IMR-90 (cell line): ENCODE results near the gene DKK2. TPM values are rescaled to one million over a fixed set of nuclear protein-coding genes. Genes with fewer than 3 reads are reported as not detected.

Source experiments
- ATAC-seq: fragments of 200-7000 bp; cut with Tn5 transposase; 2 replicates; pipeline ENCODE4 v1.9.1; 2020; ENCODE audit warnings: low read depth, mild to moderate bottlenecking, moderate library complexity
- Bru-seq: library from RNA; stranded (reverse); fragments of 400-500 nt; gene quantifications from one replicate; lab custom pipeline; 2021; lab: Mats Ljungman, UMichigan
- BruChase-seq, 2 experiments: library from RNA; stranded (reverse); fragments of 400-500 nt; gene quantifications; one replicate each; lab custom pipeline; 2021; lab: Mats Ljungman, UMichigan
- BruUV-seq: library from RNA; stranded (reverse); fragments of 400-500 nt; replicated peaks from 2 replicates; lab custom pipeline; 2021; lab: Mats Ljungman, UMichigan
- CTCF ChIA-PET: fragments of 300-600 bp; formaldehyde crosslinking; extraction: SDS; loops from one replicate; lab custom pipeline; 2021; ENCODE audit warnings: antibody characterized with exemption; lab: Yijun Ruan, JAX
- POLR2A ChIA-PET: fragments of 300-600 bp; sonication (Branson Sonifier 250); formaldehyde crosslinking; loops from one replicate; lab custom pipeline; 2022; ENCODE audit warnings: antibody characterized with exemption; ENCODE audit not compliant: unreplicated experiment; lab: Charles Lee
- DNase-seq: peaks from one replicate; pipeline ENCODE4 v3.0.0; 2013
- H2AFZ ChIP-seq: replicated peaks from 2 replicates; pipeline ENCODE3; 2013; ENCODE audit warnings: low read length, mild to moderate bottlenecking; ENCODE audit not compliant: poor library complexity
- H2AK5ac ChIP-seq: 2 replicates; pipeline ENCODE4 v1.6.1; 2013; ENCODE audit warnings: low read depth, low read length, inconsistent platforms
- H2AK9ac ChIP-seq: replicated peaks from 2 replicates; pipeline ENCODE3; 2013; ENCODE audit warnings: mild to moderate bottlenecking, low read depth, low read length, moderate library complexity; ENCODE audit not compliant: poor library complexity
- H2BK120ac ChIP-seq: 2 replicates; pipeline ENCODE4 v1.6.1; 2013; ENCODE audit warnings: low read depth, low read length, inconsistent platforms
- H2BK15ac ChIP-seq: 3 replicates; pipeline ENCODE4 v1.6.1; 2013; ENCODE audit warnings: low read depth, low read length, inconsistent platforms
- H2BK20ac ChIP-seq: 2 replicates; pipeline ENCODE4 v1.6.1; 2013; ENCODE audit warnings: low read depth, mild to moderate bottlenecking, inconsistent platforms, low read length, moderate library complexity
- H2BK5ac ChIP-seq: 2 replicates; pipeline ENCODE4 v1.6.1; 2013; ENCODE audit warnings: mild to moderate bottlenecking, low read depth, low read length, inconsistent platforms; ENCODE audit not compliant: poor library complexity, severe bottlenecking
- H3K14ac ChIP-seq: replicated peaks from 2 replicates; pipeline ENCODE4 v1.6.1; 2013; ENCODE audit warnings: low read depth, low read length, inconsistent platforms
- H3K18ac ChIP-seq: 2 replicates; pipeline ENCODE4 v1.6.1; 2013; ENCODE audit warnings: low read depth, low read length, control low read depth
- H3K23ac ChIP-seq: 2 replicates; pipeline ENCODE4 v1.6.1; 2013; ENCODE audit warnings: low read depth, low read length, inconsistent platforms
- H3K27ac ChIP-seq: 2 replicates; pipeline ENCODE4 v1.5.1; 2013; ENCODE audit warnings: mild to moderate bottlenecking, control low read depth, low read length; ENCODE audit not compliant: insufficient read depth
- H3K27me3 ChIP-seq: 2 replicates; pipeline ENCODE4 v1.6.1; 2013; ENCODE audit warnings: low read length; ENCODE audit not compliant: control insufficient read depth, insufficient read depth
- H3K36me3 ChIP-seq: 2 replicates; pipeline ENCODE4 v1.6.1; 2013; ENCODE audit warnings: low read length, mixed read lengths; ENCODE audit not compliant: control insufficient read depth, insufficient read depth
- H3K4ac ChIP-seq: 2 replicates; pipeline ENCODE4 v1.6.1; 2013; ENCODE audit warnings: low read depth, low read length, inconsistent platforms
- H3K4me1 ChIP-seq: 2 replicates; pipeline ENCODE4 v1.6.1; 2013; ENCODE audit warnings: low read length, mixed read lengths; ENCODE audit not compliant: control insufficient read depth, insufficient read depth
- H3K4me2 ChIP-seq: 2 replicates; pipeline ENCODE4 v1.6.1; 2013; ENCODE audit warnings: low read depth, mild to moderate bottlenecking, control low read depth, low read length, moderate library complexity
- H3K4me3 ChIP-seq: 2 replicates; pipeline ENCODE4 v1.5.1; 2013; ENCODE audit warnings: low read depth, mild to moderate bottlenecking, control low read depth, low read length, moderate library complexity; ENCODE audit not compliant: insufficient read depth
- H3K56ac ChIP-seq: 2 replicates; pipeline ENCODE4 v1.6.1; 2013; ENCODE audit warnings: low read length, inconsistent platforms; ENCODE audit not compliant: insufficient read depth; ENCODE audit errors: extremely low read depth
- H3K79me1 ChIP-seq, 2 experiments: 2 replicates each; pipeline ENCODE4 v1.6.1; 2013; ENCODE audit warnings: low read length in 2 of 2, inconsistent platforms in 1 of 2, low read depth in 1 of 2
- H3K9ac ChIP-seq: 2 replicates; pipeline ENCODE4 v1.6.1; 2013; ENCODE audit warnings: low read depth, low read length, control low read depth
- H3K9me1 ChIP-seq: 2 replicates; pipeline ENCODE4 v1.6.1; 2013; ENCODE audit warnings: low read length, inconsistent platforms; ENCODE audit not compliant: insufficient read depth
- H3K9me3 ChIP-seq: 2 replicates; pipeline ENCODE4 v1.6.1; 2013; ENCODE audit warnings: low read length; ENCODE audit not compliant: control insufficient read depth, insufficient read depth
- H4K20me1 ChIP-seq: 2 replicates; pipeline ENCODE4 v1.6.1; 2013; ENCODE audit warnings: low read length, inconsistent platforms; ENCODE audit not compliant: insufficient read depth
- H4K5ac ChIP-seq: 2 replicates; pipeline ENCODE4 v1.6.1; 2013; ENCODE audit warnings: mild to moderate bottlenecking, low read depth, low read length, control low read depth
- H4K8ac ChIP-seq, 2 experiments: 2 replicates each; pipeline ENCODE4 v1.6.1; 2013; ENCODE audit warnings: low read depth in 2 of 2, low read length in 2 of 2, control low read depth in 1 of 2, inconsistent platforms in 1 of 2
- H4K91ac ChIP-seq: 2 replicates; pipeline ENCODE4 v1.6.1; 2013; ENCODE audit warnings: low read depth, low read length, inconsistent platforms; ENCODE audit not compliant: insufficient read depth
- CHD1 ChIP-seq: IDR thresholded peaks from 2 replicates; pipeline ENCODE4 v1.6.1; 2012; ENCODE audit warnings: low read depth, low read length, improper control_type of control experiment
- ELK1 ChIP-seq: fragments of 150-350 bp; IDR thresholded peaks from 2 replicates; pipeline ENCODE4 v1.6.1; 2016; ENCODE audit warnings: low read depth, mild to moderate bottlenecking, low read length, moderate library complexity, borderline replicate concordance
- POLR2A ChIP-seq: IDR thresholded peaks from 2 replicates; pipeline ENCODE4 v1.6.1; 2012; ENCODE audit warnings: mild to moderate bottlenecking, low read depth, low read length
- WGBS, 2 experiments: methylation state at CpG; one replicate each; pipeline versions ENCODE4 v1.1.5 to v1.1.7; 2013; ENCODE audit warnings: missing lambda C conversion rate in 2 of 2; ENCODE audit not compliant: insufficient read length in 1 of 2; ENCODE audit errors: extremely low coverage in 2 of 2; 5-methylcytosine and 5-hydroxymethylcytosine counted together
- dilution Hi-C: fragments of 300-500 bp; cut with HindIII; formaldehyde crosslinking; loops from one replicate; pipeline ENCODE4 v1.14.3; 2018; ENCODE audit warnings: low sequenced_read_pairs; ENCODE audit not compliant: unreplicated experiment
- in situ Hi-C: fragments of 300-500 bp; cut with MboI; formaldehyde crosslinking; loops from 3 replicates; pipeline ENCODE4 v1.14.3; 2019; ENCODE audit warnings: low sequenced_read_pairs, inconsistent platforms, mixed read lengths
- intact Hi-C: fragments of 100-400 bp; cut with micrococcal nuclease; formaldehyde crosslinking; loops from 2 replicates; pipeline ENCODE4 v1.10.0; 2022
- long read RNA-seq: library from polyadenylated mRNA; unstranded; transcript quantifications from one replicate; pipeline ENCODE4 v2.0.0, GENCODE V29; 2021; ENCODE audit not compliant: unreplicated experiment
- polyA plus RNA-seq, 3 experiments: library from polyadenylated mRNA; depleted of rRNA; stranded (reverse); fragments of >200 nt; gene quantifications; 2 replicates each; pipeline ENCODE4 v1.2.3, GENCODE V29; 2012; ENCODE audit warnings: low replicate concordance in 1 of 3
- total RNA-seq: library from RNA; depleted of rRNA; stranded (reverse); fragments of >200 nt; gene quantifications from 2 replicates; pipeline ENCODE4 v1.2.3, GENCODE V29; 2012; rRNA removed

The DKK2 gene, protein sequence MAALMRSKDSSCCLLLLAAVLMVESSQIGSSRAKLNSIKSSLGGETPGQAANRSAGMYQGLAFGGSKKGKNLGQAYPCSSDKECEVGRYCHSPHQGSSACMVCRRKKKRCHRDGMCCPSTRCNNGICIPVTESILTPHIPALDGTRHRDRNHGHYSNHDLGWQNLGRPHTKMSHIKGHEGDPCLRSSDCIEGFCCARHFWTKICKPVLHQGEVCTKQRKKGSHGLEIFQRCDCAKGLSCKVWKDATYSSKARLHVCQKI
- total RNA-seq (0.72 and 0.83 TPM in 2 replicates), polyA plus RNA-seq (2012; rRNA removed) (0.17 and 0.39 TPM in 2 replicates), Bru-seq, nascent RNA (percentile 18 among the genes with signal in this experiment), BruChase-seq, experiment 1, labeled RNA remaining after a 6-hour chase (percentile 15 among the genes with signal in this experiment), BruChase-seq, experiment 2, labeled RNA remaining after a 2-hour chase (percentile 20 among the genes with signal in this experiment)
- polyA plus RNA-seq (2012; cell fraction: cytosol; rRNA removed) = 0.13 TPM in 1 of 2 replicates, not detected in the other
- 0.22 TPM in 1 of 2 replicates, not detected in the other for polyA plus RNA-seq (2012; cell fraction: nucleus; rRNA removed; ENCODE audit: low replicate concordance)
- long read RNA-seq = 0 reads

DNA sequence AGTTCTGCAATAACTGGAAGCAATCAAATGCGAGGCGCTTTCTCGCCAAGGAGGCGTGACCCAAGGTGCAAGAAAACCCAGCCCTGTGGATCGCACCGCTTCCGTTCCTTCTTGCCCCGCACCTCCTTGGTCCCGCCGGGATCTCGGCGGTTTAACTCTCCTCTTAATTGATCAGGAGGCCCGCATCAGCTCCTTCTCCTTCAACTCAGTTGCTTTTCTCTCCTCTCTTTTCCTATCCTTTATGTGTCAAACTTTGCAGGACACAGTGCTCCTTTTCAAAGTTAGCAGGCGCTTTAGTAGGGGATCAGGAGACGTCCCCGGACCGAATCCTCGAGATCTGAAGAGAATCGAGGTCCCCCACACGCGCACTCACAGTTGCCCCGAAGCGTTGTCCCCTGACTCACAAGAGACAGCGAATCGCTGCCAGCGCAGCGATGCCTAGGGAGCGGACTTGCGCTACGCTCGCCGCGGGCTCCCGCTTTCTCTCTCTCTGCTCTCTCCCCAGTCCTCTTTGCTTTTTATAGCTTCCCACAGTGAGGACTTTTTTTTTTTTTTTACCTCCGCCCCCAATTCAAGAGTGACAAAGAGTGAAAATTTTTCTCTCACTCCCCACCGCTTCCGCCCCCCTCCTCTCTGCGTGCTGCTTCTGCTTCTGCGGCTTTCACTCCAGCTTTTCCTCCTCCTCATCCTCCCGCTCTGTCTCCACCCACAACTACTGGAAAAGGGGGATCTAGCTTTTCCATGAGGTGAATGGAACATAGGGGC lies at the start of gene DKK2:
TSS of gene DKK2 (minus strand) at position 495 of the 765 bp plus-strand sequence. CDS start 722 bp downstream, outside the sequence.
- in situ Hi-C loops (loop anchor here (25.0 kb wide), 1 partner anchor 626 kb away; no protein-coding TSS in a partner anchor), intact Hi-C loops (loop anchor here (5.0 kb wide), 2 partner anchors 146 to 631 kb away; no protein-coding TSS in a partner anchor), dilution Hi-C loops (no loop called here)
- no peak within 1 kb of the TSS for H3K56ac ChIP-seq
- no peaks in the 10 kb centered on the region for H4K20me1 ChIP-seq
- H2AK9ac ChIP-seq = no peak within 1 kb of the TSS
- no peaks in the 10 kb centered on the region for H3K79me1 ChIP-seq
- peak within 1 kb of the TSS; percentile 62 for H3K4me2 ChIP-seq
- POLR2A ChIA-PET = no interaction called here
- no peaks in the 10 kb centered on the region for H3K9me1 ChIP-seq
- no peak within 1 kb of the TSS for H3K27ac ChIP-seq
- no peak within 1 kb of the TSS for H2AK5ac ChIP-seq
- no peak within 1 kb of the TSS for H3K23ac ChIP-seq
- H3K4me3 ChIP-seq = peak within 1 kb of the TSS; percentile 8
- H2BK5ac ChIP-seq = no peak within 1 kb of the TSS
- H3K14ac ChIP-seq = no peak within 1 kb of the TSS
- no peak within 1 kb of the TSS for H2BK120ac ChIP-seq
- no peak within 1 kb of the TSS for H3K4ac ChIP-seq
- CTCF ChIA-PET = interaction anchor here (0.6 to 1.5 kb wide), 3 partner anchors 17 to 743 kb away, joined by 3 to 4 read pairs (median 3); no protein-coding TSS in a partner anchor
- peaks cover 37% of the 10 kb centered on the region for H3K27me3 ChIP-seq
- H4K5ac ChIP-seq = no peak within 1 kb of the TSS
- 2% methylated on average over 9 of the region's 40 CpGs; no CpG with 5 or more reads in 1 of the 2 experiments for WGBS, 2 experiments
- no peak within 1 kb of the TSS for H4K8ac ChIP-seq
- BruUV-seq = no TSS peak
- H3K9me3 ChIP-seq = no peaks in the 10 kb centered on the region
- H2AFZ ChIP-seq = peak within 1 kb of the TSS; percentile 53
- ATAC-seq (peak; percentile 74), DNase-seq (peak; percentile 28)
- no peak within 1 kb of the TSS for H2BK20ac ChIP-seq
- H3K9ac ChIP-seq = no peak within 1 kb of the TSS
- H3K36me3 ChIP-seq = no peaks in the 10 kb centered on the region
- H4K91ac ChIP-seq = no peak within 1 kb of the TSS
- no peak within 1 kb of the TSS for H2BK15ac ChIP-seq
- H3K4me1 ChIP-seq = no peaks in the 10 kb centered on the region
- H3K18ac ChIP-seq = no peak within 1 kb of the TSS
- TF ChIP-seq POLR2A (no peak), CHD1 (no peak), ELK1 (no peak)
